IMR-90 (cell line): ENCODE data around the gene ARHGEF1. TPM values are rescaled to one million over a fixed set of nuclear protein-coding genes. Genes with fewer than 3 reads are reported as not detected.

Experiments used
- ATAC-seq: fragments of 200-7000 bp; cut with Tn5 transposase; 2 replicates; pipeline ENCODE4 v1.9.1; 2020; ENCODE audit warnings: low read depth, mild to moderate bottlenecking, moderate library complexity
- BruUV-seq: library from RNA; stranded (reverse); fragments of 400-500 nt; replicated peaks from 2 replicates; lab custom pipeline; 2021; lab: Mats Ljungman, UMichigan
- CTCF ChIA-PET: fragments of 300-600 bp; formaldehyde crosslinking; extraction: SDS; loops from one replicate; lab custom pipeline; 2021; ENCODE audit warnings: antibody characterized with exemption; lab: Yijun Ruan, JAX
- POLR2A ChIA-PET: fragments of 300-600 bp; sonication (Branson Sonifier 250); formaldehyde crosslinking; loops from one replicate; lab custom pipeline; 2022; ENCODE audit warnings: antibody characterized with exemption; ENCODE audit not compliant: unreplicated experiment; lab: Charles Lee
- DNase-seq: peaks from one replicate; pipeline ENCODE4 v3.0.0; 2013
- H2AFZ ChIP-seq: replicated peaks from 2 replicates; pipeline ENCODE3; 2013; ENCODE audit warnings: low read length, mild to moderate bottlenecking; ENCODE audit not compliant: poor library complexity
- H2AK5ac ChIP-seq: 2 replicates; pipeline ENCODE4 v1.6.1; 2013; ENCODE audit warnings: low read depth, low read length, inconsistent platforms
- H2AK9ac ChIP-seq: replicated peaks from 2 replicates; pipeline ENCODE3; 2013; ENCODE audit warnings: mild to moderate bottlenecking, low read depth, low read length, moderate library complexity; ENCODE audit not compliant: poor library complexity
- H2BK120ac ChIP-seq: 2 replicates; pipeline ENCODE4 v1.6.1; 2013; ENCODE audit warnings: low read depth, low read length, inconsistent platforms
- H2BK15ac ChIP-seq: 3 replicates; pipeline ENCODE4 v1.6.1; 2013; ENCODE audit warnings: low read depth, low read length, inconsistent platforms
- H2BK20ac ChIP-seq: 2 replicates; pipeline ENCODE4 v1.6.1; 2013; ENCODE audit warnings: low read depth, mild to moderate bottlenecking, inconsistent platforms, low read length, moderate library complexity
- H2BK5ac ChIP-seq: 2 replicates; pipeline ENCODE4 v1.6.1; 2013; ENCODE audit warnings: mild to moderate bottlenecking, low read depth, low read length, inconsistent platforms; ENCODE audit not compliant: poor library complexity, severe bottlenecking
- H3K14ac ChIP-seq: replicated peaks from 2 replicates; pipeline ENCODE4 v1.6.1; 2013; ENCODE audit warnings: low read depth, low read length, inconsistent platforms
- H3K18ac ChIP-seq: 2 replicates; pipeline ENCODE4 v1.6.1; 2013; ENCODE audit warnings: low read depth, low read length, control low read depth
- H3K23ac ChIP-seq: 2 replicates; pipeline ENCODE4 v1.6.1; 2013; ENCODE audit warnings: low read depth, low read length, inconsistent platforms
- H3K27ac ChIP-seq: 2 replicates; pipeline ENCODE4 v1.5.1; 2013; ENCODE audit warnings: mild to moderate bottlenecking, control low read depth, low read length; ENCODE audit not compliant: insufficient read depth
- H3K27me3 ChIP-seq: 2 replicates; pipeline ENCODE4 v1.6.1; 2013; ENCODE audit warnings: low read length; ENCODE audit not compliant: control insufficient read depth, insufficient read depth
- H3K36me3 ChIP-seq: 2 replicates; pipeline ENCODE4 v1.6.1; 2013; ENCODE audit warnings: low read length, mixed read lengths; ENCODE audit not compliant: control insufficient read depth, insufficient read depth
- H3K4ac ChIP-seq: 2 replicates; pipeline ENCODE4 v1.6.1; 2013; ENCODE audit warnings: low read depth, low read length, inconsistent platforms
- H3K4me1 ChIP-seq: 2 replicates; pipeline ENCODE4 v1.6.1; 2013; ENCODE audit warnings: low read length, mixed read lengths; ENCODE audit not compliant: control insufficient read depth, insufficient read depth
- H3K4me2 ChIP-seq: 2 replicates; pipeline ENCODE4 v1.6.1; 2013; ENCODE audit warnings: low read depth, mild to moderate bottlenecking, control low read depth, low read length, moderate library complexity
- H3K4me3 ChIP-seq: 2 replicates; pipeline ENCODE4 v1.5.1; 2013; ENCODE audit warnings: low read depth, mild to moderate bottlenecking, control low read depth, low read length, moderate library complexity; ENCODE audit not compliant: insufficient read depth
- H3K56ac ChIP-seq: 2 replicates; pipeline ENCODE4 v1.6.1; 2013; ENCODE audit warnings: low read length, inconsistent platforms; ENCODE audit not compliant: insufficient read depth; ENCODE audit errors: extremely low read depth
- H3K79me1 ChIP-seq, 2 experiments: 2 replicates each; pipeline ENCODE4 v1.6.1; 2013; ENCODE audit warnings: low read length in 2 of 2, inconsistent platforms in 1 of 2, low read depth in 1 of 2
- H3K9ac ChIP-seq: 2 replicates; pipeline ENCODE4 v1.6.1; 2013; ENCODE audit warnings: low read depth, low read length, control low read depth
- H3K9me1 ChIP-seq: 2 replicates; pipeline ENCODE4 v1.6.1; 2013; ENCODE audit warnings: low read length, inconsistent platforms; ENCODE audit not compliant: insufficient read depth
- H3K9me3 ChIP-seq: 2 replicates; pipeline ENCODE4 v1.6.1; 2013; ENCODE audit warnings: low read length; ENCODE audit not compliant: control insufficient read depth, insufficient read depth
- H4K20me1 ChIP-seq: 2 replicates; pipeline ENCODE4 v1.6.1; 2013; ENCODE audit warnings: low read length, inconsistent platforms; ENCODE audit not compliant: insufficient read depth
- H4K5ac ChIP-seq: 2 replicates; pipeline ENCODE4 v1.6.1; 2013; ENCODE audit warnings: mild to moderate bottlenecking, low read depth, low read length, control low read depth
- H4K8ac ChIP-seq, 2 experiments: 2 replicates each; pipeline ENCODE4 v1.6.1; 2013; ENCODE audit warnings: low read depth in 2 of 2, low read length in 2 of 2, control low read depth in 1 of 2, inconsistent platforms in 1 of 2
- H4K91ac ChIP-seq: 2 replicates; pipeline ENCODE4 v1.6.1; 2013; ENCODE audit warnings: low read depth, low read length, inconsistent platforms; ENCODE audit not compliant: insufficient read depth
- ELK1 ChIP-seq: fragments of 150-350 bp; IDR thresholded peaks from 2 replicates; pipeline ENCODE4 v1.6.1; 2016; ENCODE audit warnings: low read depth, mild to moderate bottlenecking, low read length, moderate library complexity, borderline replicate concordance
- SMC3 ChIP-seq: fragments of 150-350 bp; IDR thresholded peaks from 2 replicates; pipeline ENCODE4 v1.6.1; 2016; ENCODE audit warnings: low read depth, mild to moderate bottlenecking, antibody characterized with exemption, low read length, moderate library complexity
- WGBS, 2 experiments: methylation state at CpG; one replicate each; pipeline versions ENCODE4 v1.1.5 to v1.1.7; 2013; ENCODE audit warnings: missing lambda C conversion rate in 2 of 2; ENCODE audit not compliant: insufficient read length in 1 of 2; ENCODE audit errors: extremely low coverage in 2 of 2; 5-methylcytosine and 5-hydroxymethylcytosine counted together
- dilution Hi-C: fragments of 300-500 bp; cut with HindIII; formaldehyde crosslinking; loops from one replicate; pipeline ENCODE4 v1.14.3; 2018; ENCODE audit warnings: low sequenced_read_pairs; ENCODE audit not compliant: unreplicated experiment
- in situ Hi-C: fragments of 300-500 bp; cut with MboI; formaldehyde crosslinking; loops from 3 replicates; pipeline ENCODE4 v1.14.3; 2019; ENCODE audit warnings: low sequenced_read_pairs, inconsistent platforms, mixed read lengths
- intact Hi-C: fragments of 100-400 bp; cut with micrococcal nuclease; formaldehyde crosslinking; loops from 2 replicates; pipeline ENCODE4 v1.10.0; 2022
- polyA plus RNA-seq, 3 experiments: library from polyadenylated mRNA; depleted of rRNA; stranded (reverse); fragments of >200 nt; gene quantifications; 2 replicates each; pipeline ENCODE4 v1.2.3, GENCODE V29; 2012; ENCODE audit warnings: low replicate concordance in 1 of 3
- total RNA-seq: library from RNA; depleted of rRNA; stranded (reverse); fragments of >200 nt; gene quantifications from 2 replicates; pipeline ENCODE4 v1.2.3, GENCODE V29; 2012

The ARHGEF1 gene
- total and polyA plus RNA-seq, 2 of the 4 experiments (the other 2 are of a cell fraction), result 11.5 to 47.1 TPM

GRCh38 chr19:41848666-41849065 lies 34.3 kb upstream of the ARHGEF1 start:
- H3K36me3 ChIP-seq, result no peaks in the 10 kb centered on the region
- POLR2A ChIA-PET, result no interaction called here
- CTCF ChIA-PET, result no interaction called here

More at GRCh38 chr19:41848666-41849065, 34.3 kb upstream of the ARHGEF1 start:
- no peak overlapping the region for H2AFZ ChIP-seq
- H3K56ac ChIP-seq, result no peak overlapping the region
- no peaks in the 10 kb centered on the region for H3K9me1 ChIP-seq
- H3K23ac ChIP-seq, result no peak overlapping the region
- no peak overlapping the region for H4K8ac ChIP-seq
- no peak overlapping the region for H2AK9ac ChIP-seq
- TF ChIP-seq SMC3 (no peak), ELK1 (no peak)
- no TSS peak for BruUV-seq
- no peak overlapping the region for H3K14ac ChIP-seq
- no peak overlapping the region for H3K27ac ChIP-seq
- no peaks in the 10 kb centered on the region for H4K20me1 ChIP-seq
- dilution Hi-C loops, result no loop called here
- in situ Hi-C loops, result no loop called here
- ATAC-seq, result no peak
- no peak overlapping the region for H2BK20ac ChIP-seq
- H2BK120ac ChIP-seq, result no peak overlapping the region
- H4K5ac ChIP-seq, result no peak overlapping the region
- H3K4ac ChIP-seq, result no peak overlapping the region
- no peaks in the 10 kb centered on the region for H3K4me1 ChIP-seq
- no peak overlapping the region for H3K4me3 ChIP-seq
- H3K4me2 ChIP-seq, result no peak overlapping the region
- no peaks in the 10 kb centered on the region for H3K9me3 ChIP-seq
- DNase-seq, result no peak
- no peaks in the 10 kb centered on the region for H3K79me1 ChIP-seq
- no peak overlapping the region for H2AK5ac ChIP-seq
- H3K9ac ChIP-seq, result no peak overlapping the region
- peaks cover 36% of the 10 kb centered on the region for H3K27me3 ChIP-seq
- intact Hi-C loops, result no loop called here
- H3K18ac ChIP-seq, result no peak overlapping the region
- H4K91ac ChIP-seq, result no peak overlapping the region
- no peak overlapping the region for H2BK5ac ChIP-seq
- no peak overlapping the region for H2BK15ac ChIP-seq
- 44% methylated on average over 3 of the region's 6 CpGs; no CpG with 5 or more reads in 1 of the 2 experiments for WGBS, 2 experiments
